Measurements from ENCODE around the gene SOX6. TPM values are rescaled to one million over a fixed set of nuclear protein-coding genes. Genes with fewer than 3 reads are reported as not detected.

The SOX6 gene
- polyA plus RNA-seq, 1 of the 3 experiments (the other 2 are of a cell fraction), result 0.03 TPM

- H3K79me2 ChIP-seq (ENCODE audit: insufficient read depth), result no peaks in the 10 kb centered on the region
These were observed 57.0 kb downstream of the SOX6 start for GRCh38 chr11:16299390-16299789.

GRCh38 chr11:16297332-16297731, 59.0 kb downstream of the SOX6 start:
- DNase-seq, result no peak
- H2AFZ ChIP-seq (ENCODE audit: low read depth), result no peak overlapping the region
- no peaks in the 10 kb centered on the region for H3K9me2 ChIP-seq
- no peaks in the 10 kb centered on the region for H4K20me1 ChIP-seq (ENCODE audit: insufficient read depth)
- ChIA-PET CTCF (no interaction called here), POLR2A (no interaction called here)
- 77% methylated on average over 3 of the region's 3 CpGs for WGBS (ENCODE audit: low lambda C conversion rate)
- no peaks in the 10 kb centered on the region for H3K36me3 ChIP-seq (replicated peaks in 1 of 2; ENCODE audit: control insufficient read depth in 1 of 2, insufficient read depth in 2 of 2, low read length in 1 of 2)
- H3K4me3 ChIP-seq (ENCODE audit: low read depth in 2 of 2, low read length in 1 of 2), result no peak overlapping the region
- peaks cover 0 to 4% of the 10 kb centered on the region in 2 experiments; a peak in 2 of 4 replicates for H3K4me1 ChIP-seq (ENCODE audit: control insufficient read depth in 1 of 2, insufficient read depth in 2 of 2, low read depth in 1 of 2, low read length in 1 of 2)
- H3K27me3 ChIP-seq (ENCODE audit: insufficient read depth), result no peaks in the 10 kb centered on the region
- H3K4me2 ChIP-seq, result no peak overlapping the region
- H3K9me3 ChIP-seq, result no peaks in the 10 kb centered on the region
- H3K79me2 ChIP-seq (ENCODE audit: insufficient read depth), result no peaks in the 10 kb centered on the region
- no peak overlapping the region for H3K9ac ChIP-seq
- H3K27ac ChIP-seq (ENCODE audit: low read depth in 2 of 2, low read length in 1 of 2), result no peak overlapping the region
- no peaks in the 10 kb centered on the region for H3F3A ChIP-seq (replicated peaks; ENCODE audit: insufficient read depth)
- TF ChIP-seq IRF3 (IDR thresholded peaks at IDR 0.05; ENCODE audit: low read depth, low read length), result no peak
- TF ChIP-seq SIN3A (IDR thresholded peaks at IDR 0.05; ENCODE audit: borderline replicate concordance, low read depth, low read length), result no peak
- no peak for TF ChIP-seq MXI1 (IDR thresholded peaks at IDR 0.05; ENCODE audit: low read depth, low read length)
- TF ChIP-seq USF1 (IDR thresholded peaks at IDR 0.05; ENCODE audit: borderline replicate concordance, low read depth), result no peak
- TF ChIP-seq RXRA (IDR thresholded peaks at IDR 0.05; ENCODE audit: borderline replicate concordance, low read depth), result no peak
- TF ChIP-seq NFIC (IDR thresholded peaks at IDR 0.05; ENCODE audit: borderline replicate concordance), result no peak
- TF ChIP-seq USF2 (IDR thresholded peaks at IDR 0.05; ENCODE audit: borderline replicate concordance, low read depth, low read length), result no peak
- TF ChIP-seq GATA2 (CRISPR knock-in tag; IDR thresholded peaks at IDR 0.05), result no peak
- no peak for TF ChIP-seq TAF1 (IDR thresholded peaks at IDR 0.05; ENCODE audit: borderline replicate concordance, low read depth, low read length)
- no peak for TF ChIP-seq PBX3 (IDR thresholded peaks at IDR 0.05)
- TF ChIP-seq RAD21 (IDR thresholded peaks at IDR 0.05; ENCODE audit: low read length), result no peak
- TF ChIP-seq MAX (IDR thresholded peaks at IDR 0.05; ENCODE audit: low read depth), result no peak
- no peak for TF ChIP-seq EZH2phosphoT487 (IDR thresholded peaks at IDR 0.05; ENCODE audit: borderline replicate concordance, low read depth)
- TF ChIP-seq FOXJ3 (CRISPR knock-in tag; IDR thresholded peaks at IDR 0.05), result no peak

More at GRCh38 chr11:16299390-16299789, 57.0 kb downstream of the SOX6 start:
- ChIA-PET CTCF (interaction anchor here (1.4 kb wide), 1 partner anchor 21 kb away, joined by 4 read pairs; no protein-coding TSS in a partner anchor), POLR2A (no interaction called here)
- no peaks in the 10 kb centered on the region for H3K9me2 ChIP-seq
- DNase-seq, result no peak
- no peaks in the 10 kb centered on the region for H3K27me3 ChIP-seq (ENCODE audit: insufficient read depth)
- H3K36me3 ChIP-seq (replicated peaks in 1 of 2; ENCODE audit: control insufficient read depth in 1 of 2, insufficient read depth in 2 of 2, low read length in 1 of 2), result no peaks in the 10 kb centered on the region
- no peaks in the 10 kb centered on the region for H3F3A ChIP-seq (replicated peaks; ENCODE audit: insufficient read depth)
- no peak overlapping the region for H3K9ac ChIP-seq
- no peaks in the 10 kb centered on the region for H4K20me1 ChIP-seq (ENCODE audit: insufficient read depth)
- no peak for TF ChIP-seq CTCF (IDR thresholded peaks at IDR 0.05)
- no peak overlapping the region for H3K4me3 ChIP-seq (ENCODE audit: low read depth in 2 of 2, low read length in 1 of 2)
- 71% methylated on average over 4 of the region's 4 CpGs for WGBS (ENCODE audit: low lambda C conversion rate)
- H3K27ac ChIP-seq (ENCODE audit: low read depth in 2 of 2, low read length in 1 of 2), result no peak overlapping the region
- H3K4me2 ChIP-seq, result no peak overlapping the region
- H2AFZ ChIP-seq (ENCODE audit: low read depth), result no peak overlapping the region
- no peaks in the 10 kb centered on the region for H3K9me3 ChIP-seq
- peaks cover 0 to 4% of the 10 kb centered on the region in 2 experiments; a peak in 2 of 4 replicates for H3K4me1 ChIP-seq (ENCODE audit: control insufficient read depth in 1 of 2, insufficient read depth in 2 of 2, low read depth in 1 of 2, low read length in 1 of 2)

Data from SK-N-SH (cell line).